ENCODE results near the gene SUMO1.

The SUMO1 gene

DNA sequence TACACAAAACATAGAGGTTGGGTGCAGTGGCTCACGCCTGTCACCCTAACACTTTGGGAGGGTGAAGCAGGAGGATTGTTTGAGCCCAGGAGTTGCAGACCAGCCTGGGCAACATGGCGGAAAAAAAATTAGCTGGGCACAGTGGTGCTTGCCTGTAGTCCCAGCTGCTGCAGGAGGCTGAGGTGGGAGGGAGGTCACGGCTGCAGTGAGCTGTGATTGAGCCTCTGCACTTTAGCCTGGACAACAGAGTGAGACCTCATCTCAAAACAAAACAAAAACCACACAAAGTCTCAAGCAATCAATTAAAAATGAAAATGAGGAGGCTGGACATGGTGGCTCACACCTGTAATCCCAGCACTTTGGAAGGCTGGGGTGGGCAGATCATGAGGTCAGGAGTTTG, 32.1 kb upstream of the SUMO1 start:
- TF ChIP-seq FOXA1 (IDR thresholded peaks at IDR 0.05) = no peak
- TF ChIP-seq LEF1 (IDR thresholded peaks at IDR 0.05; ENCODE audit: borderline replicate concordance) = no peak
- TF ChIP-seq FOXK2 (IDR thresholded peaks at IDR 0.05) = no peak
- no peak for TF ChIP-seq FOXM1 (IDR thresholded peaks at IDR 0.05; ENCODE audit: borderline replicate concordance)
- no peak for TF ChIP-seq ARNT (IDR thresholded peaks at IDR 0.05)
- no peak for TF ChIP-seq SP1 (IDR thresholded peaks at IDR 0.05)
- TF ChIP-seq L3MBTL2 (conservative IDR thresholded peaks at IDR 0.05) = no peak
- no peak for TF ChIP-seq TARDBP (IDR thresholded peaks at IDR 0.05)
- TF ChIP-seq NFRKB (IDR thresholded peaks at IDR 0.05) = no peak
- TF ChIP-seq ZNF384 (IDR thresholded peaks at IDR 0.05) = no peak
- DNase-seq (ENCODE audit: extremely low spot score) = no peak
- ChIA-PET CTCF (no interaction called here), POLR2A (interaction anchor here (4.2 kb wide), 1 partner anchor 32 kb away, joined by 28 read pairs; the partner anchor contains the start of gene SUMO1)

- CTCF ChIA-PET = interaction anchor here (1.0 kb wide), 1 partner anchor 10 kb away, joined by 3 read pairs; no protein-coding TSS in a partner anchor
- POLR2A ChIA-PET = interaction anchor here (0.6 to 4.2 kb wide), 2 partner anchors 31 to 104 kb away, joined by 4 to 28 read pairs; partner anchors contain the start of gene SUMO1
- DNase-seq (ENCODE audit: extremely low spot score) = no peak
- TF ChIP-seq PKNOX1 (IDR thresholded peaks at IDR 0.05) (no peak), FOXM1 (IDR thresholded peaks at IDR 0.05; ENCODE audit: borderline replicate concordance) (no peak), ZNF384 (IDR thresholded peaks at IDR 0.05) (peak; percentile 15; the same call in 1 of the 2 replicates)
Observed at GRCh38 chr2:202269585-202269984, 31.2 kb upstream of the SUMO1 start.

DNA sequence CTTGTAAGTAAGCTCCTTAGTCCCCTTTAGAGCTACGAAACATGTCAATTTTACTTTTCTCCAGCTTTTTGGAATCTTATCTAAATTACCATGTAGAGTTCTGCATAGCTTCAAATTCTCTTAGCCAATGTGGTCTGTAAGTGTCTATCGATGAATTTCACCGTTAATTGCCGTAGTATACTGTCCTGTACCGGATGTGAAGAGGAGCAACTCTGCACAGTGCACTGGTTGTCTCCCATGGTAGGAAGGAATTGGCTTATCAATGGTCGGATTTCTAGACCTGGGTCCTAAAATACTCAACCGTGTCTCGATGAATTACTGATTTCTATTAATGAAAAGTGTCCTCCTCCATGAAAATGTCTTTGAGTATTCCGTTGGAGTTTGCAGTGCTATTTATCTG, 29.1 kb upstream of the SUMO1 start:
- DNase-seq (ENCODE audit: extremely low spot score) = no peak
- POLR2A ChIA-PET = interaction anchor here (1.7 kb wide), 1 partner anchor 29 kb away, joined by 8 read pairs; the partner anchor contains the start of gene SUMO1
- TF ChIP-seq SUZ12 (IDR thresholded peaks at IDR 0.05) (no peak), FOXM1 (IDR thresholded peaks at IDR 0.05; ENCODE audit: borderline replicate concordance) (no peak), FOXK2 (IDR thresholded peaks at IDR 0.05) (no peak), CTBP1 (IDR thresholded peaks at IDR 0.05; ENCODE audit: borderline replicate concordance) (no peak), NFRKB (IDR thresholded peaks at IDR 0.05) (no peak), SP1 (IDR thresholded peaks at IDR 0.05) (no peak)
- CTCF ChIA-PET = no interaction called here

GRCh38 chr2:202265467-202266277, 27.3 kb upstream of the SUMO1 start, which contains the start of gene NOP58:
TSS of gene NOP58 (plus strand) at chr2:202265763. CDS start at chr2:202265942, 179 bp downstream.
- POLR2A ChIA-PET = interaction anchor here (1.6 kb wide), 1 partner anchor 28 kb away, joined by 3 read pairs; the partner anchor contains the start of gene SUMO1
- CTCF ChIA-PET = no interaction called here
- no peak for TF ChIP-seq TARDBP (IDR thresholded peaks at IDR 0.05)
- TF ChIP-seq ARNT (IDR thresholded peaks at IDR 0.05) = no peak
- no peak for TF ChIP-seq SP1 (IDR thresholded peaks at IDR 0.05)
- TF ChIP-seq L3MBTL2 (conservative IDR thresholded peaks at IDR 0.05) = peak; percentile 70
- no peak for TF ChIP-seq FOXM1 (IDR thresholded peaks at IDR 0.05; ENCODE audit: borderline replicate concordance)
- TF ChIP-seq PKNOX1 (IDR thresholded peaks at IDR 0.05) = no peak
- TF ChIP-seq NFRKB (IDR thresholded peaks at IDR 0.05) = peak; percentile 88
- peak; percentile 86 for TF ChIP-seq ZNF384 (IDR thresholded peaks at IDR 0.05)
- peak; percentile 73; the same call in 1 of the 2 replicates for TF ChIP-seq ELF4 (IDR thresholded peaks at IDR 0.05)
- no peak for TF ChIP-seq SUZ12 (IDR thresholded peaks at IDR 0.05)
- TF ChIP-seq FOXA1 (IDR thresholded peaks at IDR 0.05) = no peak
- no peak for TF ChIP-seq CTBP1 (IDR thresholded peaks at IDR 0.05; ENCODE audit: borderline replicate concordance)
- TF ChIP-seq BHLHE40 (IDR thresholded peaks at IDR 0.05; ENCODE audit: borderline replicate concordance) = no peak
- TF ChIP-seq FOXK2 (IDR thresholded peaks at IDR 0.05) = no peak
- TF ChIP-seq LEF1 (IDR thresholded peaks at IDR 0.05; ENCODE audit: borderline replicate concordance) = no peak
- no peak for TF ChIP-seq HDGF (IDR thresholded peaks at IDR 0.05; ENCODE audit: borderline replicate concordance)
- DNase-seq (ENCODE audit: extremely low spot score) = peak; percentile 90

DNA sequence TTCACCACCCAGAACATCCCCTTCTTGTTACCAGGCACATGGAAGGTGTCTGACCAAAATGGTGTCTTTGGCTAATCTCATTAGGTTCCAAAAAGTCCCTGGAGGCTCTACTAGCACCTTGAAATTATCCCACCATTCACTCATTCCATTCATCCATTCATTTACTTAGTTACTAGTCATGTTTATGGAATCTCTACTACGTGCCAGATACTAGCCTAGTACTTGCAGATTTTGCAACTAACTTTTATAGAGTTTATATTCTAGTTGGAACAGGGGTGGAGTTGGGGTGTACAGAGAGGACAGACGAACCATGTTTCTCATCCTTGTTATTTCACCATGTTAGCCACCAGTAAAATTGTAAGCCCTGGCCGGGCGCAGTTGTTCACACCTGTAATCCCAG, 23.1 kb upstream of the SUMO1 start:
- TF ChIP-seq BHLHE40 (IDR thresholded peaks at IDR 0.05; ENCODE audit: borderline replicate concordance) (no peak), CTBP1 (IDR thresholded peaks at IDR 0.05; ENCODE audit: borderline replicate concordance) (no peak)
- ChIA-PET CTCF (no interaction called here), POLR2A (no interaction called here)
- DNase-seq (ENCODE audit: extremely low spot score) = no peak

DNA sequence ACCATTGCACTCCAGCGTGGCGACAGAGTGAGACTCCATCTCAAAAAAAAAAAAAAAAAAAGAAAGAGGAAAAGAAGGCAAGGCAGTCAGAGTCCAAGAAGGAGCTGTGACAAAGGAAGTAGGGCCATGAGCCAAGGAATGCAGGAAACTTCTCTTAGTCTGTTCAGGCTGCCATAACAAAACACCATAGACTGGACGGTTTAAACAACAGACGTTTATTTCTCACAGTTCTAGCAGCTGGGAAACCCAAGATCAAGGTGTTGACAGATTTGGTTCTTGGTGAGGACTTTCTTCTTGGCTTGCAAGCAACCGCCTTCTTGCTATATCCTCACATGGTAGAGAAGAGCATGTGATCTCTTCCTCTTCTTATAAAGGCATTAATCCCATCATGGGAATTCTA, 13.1 kb upstream of the SUMO1 start:
- ChIA-PET POLR2A (interaction anchor here (1.0 to 1.2 kb wide), 2 partner anchors 13 to 14 kb away, joined by 3 read pairs; partner anchors contain the start of gene SUMO1), CTCF (interaction anchor here (0.6 kb wide), 1 partner anchor 64 kb away, joined by 5 read pairs; no protein-coding TSS in a partner anchor)
- no peak for DNase-seq (ENCODE audit: extremely low spot score)
- TF ChIP-seq PKNOX1 (IDR thresholded peaks at IDR 0.05) = no peak
- no peak for TF ChIP-seq FOXK2 (IDR thresholded peaks at IDR 0.05)
- no peak for TF ChIP-seq ELF4 (IDR thresholded peaks at IDR 0.05)
- TF ChIP-seq ZNF384 (IDR thresholded peaks at IDR 0.05) = no peak
- TF ChIP-seq FOXA1 (IDR thresholded peaks at IDR 0.05) = no peak
- no peak for TF ChIP-seq CTBP1 (IDR thresholded peaks at IDR 0.05; ENCODE audit: borderline replicate concordance)
- TF ChIP-seq LEF1 (IDR thresholded peaks at IDR 0.05; ENCODE audit: borderline replicate concordance) = no peak
- TF ChIP-seq BHLHE40 (IDR thresholded peaks at IDR 0.05; ENCODE audit: borderline replicate concordance) = no peak
- TF ChIP-seq SUZ12 (IDR thresholded peaks at IDR 0.05) = no peak
- no peak for TF ChIP-seq FOXM1 (IDR thresholded peaks at IDR 0.05; ENCODE audit: borderline replicate concordance)
- no peak for TF ChIP-seq L3MBTL2 (conservative IDR thresholded peaks at IDR 0.05)
- no peak for TF ChIP-seq HDGF (IDR thresholded peaks at IDR 0.05; ENCODE audit: borderline replicate concordance)
- TF ChIP-seq ARNT (IDR thresholded peaks at IDR 0.05) = no peak
- TF ChIP-seq TARDBP (IDR thresholded peaks at IDR 0.05) = no peak
- no peak for TF ChIP-seq SP1 (IDR thresholded peaks at IDR 0.05)
- TF ChIP-seq NFRKB (IDR thresholded peaks at IDR 0.05) = no peak
